NK-92 treated with Interleukin-12 subunit alpha and Interleukin-12 subunit beta, amount 100 ng/mL, for 24 hours (cell line): ENCODE results near the gene INPP5F.
"Not testable (repeated sequence)": the region's sequence is repeated elsewhere in the genome, so short reads cannot be mapped to it uniquely, and the experiment has no call there.

Source experiments
- DNase-seq: peaks from one replicate; lab custom pipeline; 2025; lab: John Stamatoyannopoulos, UW

Gene INPP5F

DNA sequence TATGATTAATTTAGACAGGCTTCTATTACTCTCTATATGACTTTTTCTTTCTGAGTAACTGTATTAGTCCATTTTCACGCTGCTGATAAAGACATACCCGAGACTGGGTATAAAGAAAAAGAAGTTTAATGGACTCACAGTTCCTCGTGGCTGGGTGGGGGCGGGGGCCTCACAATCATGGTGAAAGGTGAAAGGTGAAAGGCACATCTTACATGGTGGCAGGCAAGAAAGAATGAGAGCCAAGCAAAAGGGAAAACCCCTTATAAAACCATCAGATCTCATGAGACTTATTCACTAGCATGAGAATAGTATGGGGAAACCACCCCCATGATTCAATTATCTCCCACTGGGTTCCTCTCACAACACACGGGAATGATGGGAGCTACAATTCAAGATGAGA is 18.5 kb upstream of the INPP5F start:
- not testable (repeated sequence) for DNase-seq

DNA sequence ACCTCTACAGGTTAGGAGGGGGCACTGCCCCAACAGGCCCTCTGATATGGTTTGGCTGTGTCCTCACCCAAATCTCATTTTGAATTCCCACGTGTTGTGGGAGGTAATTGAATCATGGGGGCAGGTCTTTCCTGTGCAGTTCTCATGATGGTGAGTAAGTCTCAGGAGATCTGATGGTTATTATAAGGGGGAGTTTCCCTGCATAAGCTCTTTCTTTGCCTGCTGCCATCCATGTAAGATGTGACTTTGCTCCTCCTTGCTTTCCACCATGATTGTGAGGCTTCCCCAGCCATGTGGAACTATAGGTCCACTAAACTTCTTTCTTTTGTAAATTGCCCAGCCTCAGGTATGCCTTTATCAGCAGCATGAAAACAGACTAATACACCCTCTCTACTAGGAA is 14.9 kb upstream of the INPP5F start:
- DNase-seq: not testable (repeated sequence)

- DNase-seq: no peak
Observed at GRCh38 chr10:119713744-119714483, 11.9 kb upstream of the INPP5F start.

- DNase-seq: no peak
Observed at GRCh38 chr10:119714484-119714816, 11.4 kb upstream of the INPP5F start.

- no peak for DNase-seq
Observed at GRCh38 chr10:119715628-119716505, 10.0 kb upstream of the INPP5F start.

DNA sequence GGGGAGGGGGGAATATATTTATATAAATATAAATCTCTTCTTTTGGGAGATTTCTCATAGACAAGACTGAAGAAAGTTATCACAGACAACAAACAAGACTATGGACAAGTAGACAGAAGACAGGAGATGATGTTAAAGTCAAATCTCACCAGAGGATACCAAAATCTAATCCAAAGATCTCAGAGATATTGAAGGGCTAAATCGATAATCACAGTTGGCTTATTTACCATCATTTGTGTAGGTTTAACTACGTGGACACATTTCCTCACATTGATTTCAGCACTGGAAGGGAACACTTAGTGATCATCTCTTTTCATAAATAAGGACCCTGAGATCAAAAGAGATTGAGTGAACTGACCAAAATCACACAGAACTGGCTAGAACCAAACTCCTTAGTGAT is 2.7 kb upstream of the INPP5F start:
- no peak for DNase-seq

GRCh38 chr10:119723624-119724023 is 2.2 kb upstream of the INPP5F start:
- no peak for DNase-seq

DNA sequence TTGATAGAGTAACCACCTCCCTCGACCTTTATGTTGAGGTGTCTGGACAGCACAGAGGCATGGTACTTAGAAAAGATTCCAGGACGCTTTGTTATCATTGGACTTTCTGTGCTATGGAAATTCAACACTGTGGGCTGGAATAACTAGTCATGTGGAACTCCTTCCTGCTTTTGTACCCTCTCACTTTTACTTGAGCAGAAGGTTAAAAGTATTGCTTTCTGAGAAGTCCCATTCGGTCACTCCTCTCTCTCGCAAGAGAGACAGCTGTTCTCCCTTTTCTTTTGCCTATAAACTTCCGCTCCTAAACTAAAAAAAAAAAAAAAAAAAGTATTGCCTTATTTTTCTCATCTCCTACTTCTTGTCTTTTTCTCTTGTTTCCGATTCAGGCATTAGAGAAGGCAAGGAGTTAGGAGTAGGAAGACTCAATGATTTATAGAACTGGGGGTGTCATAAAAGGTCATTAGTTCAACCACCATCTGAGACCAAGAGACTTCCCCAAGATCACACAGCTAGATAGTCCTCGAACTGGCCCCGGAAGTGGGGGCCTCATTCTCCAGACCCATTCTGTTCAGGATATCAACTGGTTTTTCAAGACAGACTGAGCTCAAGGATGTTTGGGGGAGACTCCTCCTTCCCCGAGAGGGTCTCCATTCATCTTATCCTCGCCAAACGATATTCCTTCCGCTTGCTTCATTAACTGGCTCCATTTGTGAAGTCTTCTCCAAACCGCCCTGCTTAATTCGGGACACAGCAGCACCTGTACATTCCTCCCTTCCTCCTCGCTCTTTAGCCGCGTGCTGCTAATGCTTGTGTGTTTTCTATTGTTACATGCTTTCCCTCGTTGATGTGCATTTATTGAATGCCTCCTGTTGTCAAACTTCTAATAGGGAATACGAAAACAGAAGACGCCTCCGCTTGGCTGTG is 995 bp upstream of the INPP5F start:
- DNase-seq: no peak

DNA sequence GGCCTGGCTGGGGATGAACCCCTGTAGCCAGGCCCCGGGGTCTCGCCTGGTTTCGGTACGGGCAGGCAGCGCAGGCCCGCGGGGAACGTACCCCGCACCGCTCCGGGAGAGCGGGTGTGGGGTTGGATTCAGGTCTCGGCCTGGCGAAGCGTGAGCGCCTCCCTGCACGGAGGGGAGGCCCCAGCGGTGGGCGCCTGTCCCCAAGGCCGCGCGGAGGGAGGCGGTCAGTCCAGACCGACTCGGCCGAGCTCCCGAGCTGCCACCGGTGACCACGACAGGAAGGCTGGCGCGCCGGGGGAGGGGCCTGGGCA is 378 bp upstream of the INPP5F start:
- DNase-seq: no peak

- DNase-seq: no peak
Observed at GRCh38 chr10:119726676-119727261, 919 bp downstream of the INPP5F start.

DNA sequence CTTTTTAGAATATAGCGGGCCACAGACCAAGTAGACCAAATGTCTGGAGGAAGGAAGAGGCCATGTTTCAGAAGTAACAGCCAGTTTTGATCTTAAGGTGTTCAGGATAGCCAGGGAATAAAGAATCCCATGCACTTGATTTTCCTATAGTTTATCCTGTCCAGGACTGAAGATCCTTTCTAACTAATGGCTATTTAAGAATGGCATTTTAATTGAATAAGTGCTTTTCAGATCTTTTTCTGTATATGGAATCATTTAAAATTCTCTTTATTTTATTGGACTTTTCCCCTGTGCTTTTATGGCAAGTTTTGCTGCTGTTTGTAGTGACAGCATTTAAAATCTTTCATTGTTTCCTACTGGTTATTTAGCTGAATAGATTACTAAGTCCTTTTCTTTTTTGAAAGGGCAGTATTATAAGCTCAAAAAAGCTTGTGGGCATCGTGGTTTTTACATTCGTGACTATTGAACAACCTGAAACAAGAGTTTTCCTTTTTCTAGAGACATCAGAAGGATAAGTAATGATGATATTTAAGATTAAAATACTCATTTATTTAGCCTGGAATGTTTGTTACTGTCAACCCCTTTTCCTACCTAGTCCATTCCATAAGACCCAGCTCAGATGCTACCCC is 2.4 kb downstream of the INPP5F start:
- DNase-seq: no peak

- DNase-seq: no peak
Observed at GRCh38 chr10:119734396-119735332, 8.8 kb downstream of the INPP5F start.

DNA sequence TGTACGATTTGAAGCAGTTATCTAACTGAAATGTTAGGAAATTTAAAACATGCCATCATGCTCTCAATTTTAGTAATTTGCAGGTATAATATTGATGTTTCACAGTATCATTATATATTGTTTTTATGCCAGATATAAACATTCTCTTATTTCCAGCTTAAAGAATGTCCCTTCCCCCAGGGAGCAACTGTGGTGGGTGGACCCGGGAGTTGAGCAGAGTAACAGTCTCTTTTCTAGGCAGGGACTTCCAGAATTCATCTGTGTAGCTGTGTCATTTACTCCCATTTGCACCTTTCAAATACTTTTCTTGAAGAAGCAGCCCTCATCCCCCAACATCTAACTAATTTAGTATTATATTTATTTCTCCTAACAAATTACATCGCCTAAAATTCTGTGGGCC is 9.6 kb downstream of the INPP5F start:
- no peak for DNase-seq

DNA sequence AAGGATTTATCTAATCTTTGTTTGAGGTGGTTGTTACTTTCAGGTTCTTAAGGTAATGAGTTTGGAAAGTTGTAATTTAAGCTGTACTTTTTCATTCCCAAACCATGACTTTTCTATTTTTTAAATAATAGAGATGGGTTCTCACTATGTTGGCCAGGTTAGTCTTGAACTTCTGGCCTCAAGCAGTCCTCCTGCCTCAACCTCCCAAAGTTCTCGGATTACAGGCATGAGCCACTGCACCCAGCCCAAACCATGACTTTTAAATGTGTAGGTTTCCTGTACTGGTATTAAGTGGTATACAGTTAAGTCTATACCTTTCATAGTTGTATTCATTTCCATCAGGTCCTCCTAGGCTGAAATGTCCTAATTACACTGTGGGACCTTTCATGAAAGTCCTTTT is 10.4 kb downstream of the INPP5F start:
- DNase-seq: no peak

DNA sequence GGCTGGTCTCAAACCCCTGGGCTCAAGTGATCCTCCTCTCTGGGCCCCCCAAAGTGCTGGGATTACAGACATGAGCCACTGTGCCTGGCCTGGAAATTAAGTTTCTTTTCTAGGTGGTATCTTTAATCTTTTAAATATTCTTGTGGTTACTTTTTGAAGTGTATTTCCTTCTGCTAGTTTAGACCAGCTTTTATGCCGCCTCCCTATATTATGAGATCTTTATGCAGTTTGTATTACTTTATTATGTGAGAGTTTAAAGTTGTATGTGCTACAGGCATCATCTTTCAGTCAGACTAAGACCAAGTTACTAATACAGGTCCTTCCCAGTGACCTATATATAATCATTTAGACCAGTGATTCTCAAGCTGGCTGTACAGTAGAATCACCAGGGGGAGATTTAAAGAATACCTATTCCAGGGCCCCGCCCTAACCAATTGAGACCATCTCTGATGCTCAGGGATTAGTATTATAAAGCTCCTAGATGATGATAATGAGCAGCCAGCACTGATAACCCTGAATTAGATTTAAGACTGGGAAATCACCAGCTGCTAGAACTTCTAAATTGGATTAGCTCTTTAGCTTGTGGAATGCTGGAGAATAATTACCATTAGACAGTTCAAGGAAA is 11.3 kb downstream of the INPP5F start:
- DNase-seq: no peak

DNA sequence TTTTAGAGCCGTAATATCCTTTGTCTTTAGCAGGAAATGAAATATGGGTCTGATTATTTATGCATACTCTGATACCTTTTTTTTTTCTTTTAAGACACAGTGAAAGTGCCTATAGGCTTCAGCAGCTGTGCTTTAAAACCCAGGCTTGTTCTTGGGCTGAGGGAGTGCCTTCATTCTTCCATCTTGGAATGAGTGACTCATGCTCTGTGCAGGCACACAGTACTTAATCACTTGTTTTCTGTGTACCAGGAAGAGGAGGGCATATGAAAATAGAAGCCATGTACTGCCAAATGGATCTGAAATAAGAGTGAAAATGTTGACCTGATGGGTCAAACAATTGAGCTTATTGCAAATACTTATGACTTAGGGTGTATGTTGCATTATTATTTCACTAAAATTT is 12.0 kb downstream of the INPP5F start:
- no peak for DNase-seq

GRCh38 chr10:119738962-119739361 is 13.1 kb downstream of the INPP5F start:
- no peak for DNase-seq

DNA sequence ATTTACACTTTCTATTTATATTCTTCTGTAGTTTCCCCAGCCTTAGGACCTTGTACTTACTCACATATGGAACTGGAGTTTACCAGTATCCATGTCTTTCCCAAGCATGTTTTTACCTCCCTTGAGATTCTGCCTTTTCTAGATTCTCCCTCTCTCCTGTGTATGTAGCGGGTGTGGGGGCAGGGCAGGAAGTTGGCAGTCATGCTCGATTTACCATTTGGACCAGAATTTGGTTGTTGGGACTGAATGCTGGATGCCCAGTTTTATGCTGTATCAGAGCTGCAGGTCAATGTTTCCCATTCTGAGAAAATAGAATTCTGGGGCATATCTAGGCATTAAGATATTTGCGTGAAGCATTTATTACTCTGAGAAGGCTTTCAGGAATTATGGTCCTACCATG is 14.2 kb downstream of the INPP5F start:
- DNase-seq: no peak

DNA sequence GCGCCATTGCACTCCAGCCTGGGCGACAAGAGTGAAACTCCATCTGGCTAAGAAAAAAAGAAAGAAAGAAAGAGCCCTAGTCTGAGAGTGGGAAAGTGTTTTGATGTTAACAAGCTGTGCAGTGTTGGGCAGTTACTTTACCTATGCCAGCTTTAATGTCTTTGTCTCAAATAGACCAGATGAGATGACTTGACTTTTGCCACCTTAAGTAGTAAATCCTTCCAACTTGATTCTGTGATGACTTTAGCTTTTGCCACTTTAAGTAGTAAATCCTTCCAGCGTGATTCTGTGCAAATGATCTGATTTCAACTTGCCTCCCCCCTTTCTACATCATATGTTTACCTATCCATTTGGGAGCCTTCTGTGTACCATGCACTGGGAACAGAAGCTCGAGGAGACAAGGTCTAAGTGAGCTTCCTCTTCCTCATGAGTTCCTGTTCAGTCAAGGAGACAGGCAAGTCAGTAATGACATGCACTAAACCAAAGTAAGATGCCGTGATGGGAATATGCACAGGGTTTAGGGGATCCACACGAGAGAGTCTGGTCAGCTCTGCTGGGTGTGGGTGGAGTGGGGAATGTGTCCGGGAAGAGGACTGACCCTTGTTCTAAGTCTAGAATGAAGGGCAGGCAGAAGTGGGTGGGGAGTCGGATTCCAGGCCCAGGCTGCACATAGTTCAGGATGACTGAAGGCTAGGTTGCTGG is 17.2 kb downstream of the INPP5F start:
- no peak for DNase-seq

GRCh38 chr10:119747940-119748339 is 22.1 kb downstream of the INPP5F start:
- no peak for DNase-seq
